LNCaP clone FGC (cell line): ENCODE measurements around the gene COL7A1.

Experiments used
- DNase-seq: peaks from one replicate; pipeline ENCODE4 v3.0.0-alpha.2; 2011; ENCODE audit warnings: low read depth
- H3K4me3 ChIP-seq: 2 replicates; pipeline ENCODE4 v1.5.1; 2011; ENCODE audit warnings: mild to moderate bottlenecking, low read depth, low read length, control low read depth
- CTCF ChIP-seq: IDR thresholded peaks from 2 replicates; pipeline ENCODE4 v1.5.1; 2012; ENCODE audit warnings: mild to moderate bottlenecking; ENCODE audit not compliant: control insufficient read depth, insufficient read depth; ENCODE audit errors: extremely low read depth

COL7A1 gene

GRCh38 chr3:48546203-48546829 is 48.8 kb downstream of the COL7A1 start:
- H3K4me3 ChIP-seq: no peak overlapping the region
- DNase-seq: no peak
- TF ChIP-seq CTCF: no peak

GRCh38 chr3:48544141-48544540 is 51.0 kb downstream of the COL7A1 start:
- DNase-seq: no peak
- no peak overlapping the region for H3K4me3 ChIP-seq
- TF ChIP-seq CTCF: no peak

- H3K4me3 ChIP-seq: no peak overlapping the region
- no peak for TF ChIP-seq CTCF
- DNase-seq: no peak
Measured at GRCh38 chr3:48543271-48543866, 51.8 kb downstream of the COL7A1 start.

GRCh38 chr3:48538451-48538850 is 56.7 kb downstream of the COL7A1 start:
- no peak for DNase-seq
- no peak overlapping the region for H3K4me3 ChIP-seq
- TF ChIP-seq CTCF: no peak

GRCh38 chr3:48536785-48537184 is 58.3 kb downstream of the COL7A1 start:
- no peak for DNase-seq
- H3K4me3 ChIP-seq: no peak overlapping the region
- no peak for TF ChIP-seq CTCF

- H3K4me3 ChIP-seq: no peak overlapping the region
- no peak for TF ChIP-seq CTCF
- DNase-seq: no peak
Measured at GRCh38 chr3:48536116-48536515, 59.0 kb downstream of the COL7A1 start.

GRCh38 chr3:48535578-48535977 is 59.6 kb downstream of the COL7A1 start:
- no peak for TF ChIP-seq CTCF
- no peak for DNase-seq
- no peak overlapping the region for H3K4me3 ChIP-seq
